ENCODE results near the gene RHBG.
A peak's percentile ranks its signal among the peaks of the same experiment; 100 is the strongest.

RHBG gene

DNA sequence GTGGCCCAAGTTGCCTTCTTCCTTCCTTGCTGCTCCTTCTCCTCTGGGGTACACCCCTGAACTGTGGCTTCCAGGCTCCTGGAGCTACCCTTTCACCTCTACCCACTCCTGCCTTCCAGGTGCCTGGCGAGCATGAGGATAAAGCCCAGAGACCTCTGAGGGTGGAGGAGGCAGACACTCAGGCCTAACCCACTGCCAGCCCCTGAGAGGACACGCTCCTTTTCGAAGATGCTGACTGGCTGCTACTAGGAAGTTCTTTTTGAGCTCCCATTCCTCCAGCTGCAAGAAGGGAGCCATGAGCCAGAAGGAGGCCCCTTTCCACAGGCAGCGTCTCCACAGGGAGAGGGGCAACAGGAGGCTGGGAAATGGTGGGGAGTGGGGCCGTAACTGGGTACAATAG is 15.6 kb downstream of the RHBG start:
- Histone ChIP-seq H3K4me3 (no peak overlapping the region), H3K9me3 (no peaks in the 10 kb centered on the region), H3K27ac (no peak overlapping the region), H3K27me3 (peaks cover 0 to 43% of the 10 kb centered on the region in 2 donors), H3K4me1 (peaks cover 0 to 9% (median 0%) of the 10 kb centered on the region in 4 donors), H3K36me3 (no peaks in the 10 kb centered on the region)
- TF ChIP-seq, protein P1, sequence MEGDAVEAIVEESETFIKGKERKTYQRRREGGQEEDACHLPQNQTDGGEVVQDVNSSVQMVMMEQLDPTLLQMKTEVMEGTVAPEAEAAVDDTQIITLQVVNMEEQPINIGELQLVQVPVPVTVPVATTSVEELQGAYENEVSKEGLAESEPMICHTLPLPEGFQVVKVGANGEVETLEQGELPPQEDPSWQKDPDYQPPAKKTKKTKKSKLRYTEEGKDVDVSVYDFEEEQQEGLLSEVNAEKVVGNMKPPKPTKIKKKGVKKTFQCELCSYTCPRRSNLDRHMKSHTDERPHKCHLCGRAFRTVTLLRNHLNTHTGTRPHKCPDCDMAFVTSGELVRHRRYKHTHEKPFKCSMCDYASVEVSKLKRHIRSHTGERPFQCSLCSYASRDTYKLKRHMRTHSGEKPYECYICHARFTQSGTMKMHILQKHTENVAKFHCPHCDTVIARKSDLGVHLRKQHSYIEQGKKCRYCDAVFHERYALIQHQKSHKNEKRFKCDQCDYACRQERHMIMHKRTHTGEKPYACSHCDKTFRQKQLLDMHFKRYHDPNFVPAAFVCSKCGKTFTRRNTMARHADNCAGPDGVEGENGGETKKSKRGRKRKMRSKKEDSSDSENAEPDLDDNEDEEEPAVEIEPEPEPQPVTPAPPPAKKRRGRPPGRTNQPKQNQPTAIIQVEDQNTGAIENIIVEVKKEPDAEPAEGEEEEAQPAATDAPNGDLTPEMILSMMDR (IDR thresholded peaks at IDR 0.05) = no peak
- no peak for DNase-seq
- intact Hi-C loops (cut with DNase I; ENCODE audit: low total_unique reads) = loop anchor here (2.0 to 5.0 kb wide), 3 partner anchors 60 to 273 kb away; no protein-coding TSS in a partner anchor

DNA sequence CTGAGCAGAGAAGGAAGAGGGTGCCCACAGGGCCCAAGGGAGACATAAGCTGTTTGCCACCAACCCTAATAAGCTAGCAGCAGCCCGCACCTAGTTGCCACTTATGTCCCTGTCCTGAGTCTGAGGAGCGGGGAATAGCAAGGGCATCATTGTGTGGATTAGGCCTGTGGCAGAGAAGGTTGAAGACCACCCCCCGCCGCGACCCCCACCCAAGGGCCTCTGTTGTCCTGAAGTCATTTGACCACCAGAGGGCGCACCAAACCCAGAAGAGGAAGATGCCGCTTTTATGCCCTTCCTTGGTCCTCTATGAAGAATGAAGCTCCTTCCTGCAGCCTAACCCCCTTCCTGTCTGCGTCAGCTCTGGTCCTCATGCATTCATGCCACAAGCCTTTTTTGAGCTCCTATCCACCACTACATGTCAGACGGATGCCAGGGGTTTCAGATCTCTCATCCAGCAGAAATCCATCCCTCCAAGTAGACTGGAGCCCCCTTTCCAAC is 16.6 kb downstream of the RHBG start:
- no peaks in the 10 kb centered on the region for H3K9me3 ChIP-seq
- intact Hi-C loops (cut with DNase I; ENCODE audit: low total_unique reads) = loop anchor here (2.0 to 5.0 kb wide), 3 partner anchors 59 to 272 kb away; no protein-coding TSS in a partner anchor
- TF ChIP-seq, protein P1 (IDR thresholded peaks at IDR 0.05) = peak; percentile 86 to 93
- H3K27me3 ChIP-seq = peaks cover 0 to 52% of the 10 kb centered on the region in 2 donors
- H3K4me1 ChIP-seq = peaks cover 0 to 9% (median 0%) of the 10 kb centered on the region in 4 donors
- no peak overlapping the region for H3K27ac ChIP-seq
- H3K4me3 ChIP-seq = no peak overlapping the region
- H3K36me3 ChIP-seq = no peaks in the 10 kb centered on the region
- peak in 1 of 2 donors; percentile 57 for DNase-seq

DNA sequence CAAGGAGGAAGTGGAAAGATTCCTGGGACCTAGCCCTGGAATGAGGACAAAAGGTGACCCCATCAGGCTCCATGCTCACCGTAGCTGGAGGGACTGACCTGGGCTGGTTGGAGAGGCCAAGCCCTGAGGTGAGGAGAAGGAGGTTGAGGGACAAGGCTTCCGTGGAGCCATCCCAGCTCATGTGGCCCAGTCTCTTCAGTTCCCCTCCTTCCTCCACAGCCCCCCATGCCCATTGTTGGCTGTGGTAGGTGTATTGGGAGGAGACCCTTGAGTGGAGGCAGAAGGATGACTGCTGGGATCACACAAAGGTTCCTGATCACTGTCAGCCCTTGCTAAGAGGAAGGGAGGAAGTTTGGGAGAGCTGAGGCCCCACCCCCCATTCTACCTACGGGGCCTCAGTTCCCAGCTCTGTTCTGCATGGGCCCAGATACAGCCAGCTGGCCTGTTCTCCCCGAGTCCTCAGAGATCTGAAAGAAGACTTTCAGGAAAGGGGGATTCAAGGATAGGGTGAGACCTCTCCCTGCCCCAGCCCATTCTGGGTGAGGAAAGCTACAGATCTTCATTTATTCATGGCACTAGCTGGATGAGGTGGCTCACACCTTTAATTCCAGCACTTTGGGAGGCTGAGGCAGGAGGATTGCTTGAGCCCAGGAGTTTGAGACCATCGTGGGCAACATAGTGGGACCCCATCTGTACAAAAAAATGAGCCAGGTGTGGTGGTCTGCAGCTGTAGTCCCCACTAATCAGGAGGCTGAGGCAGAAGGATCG is 17.3 kb downstream of the RHBG start:
- Histone ChIP-seq H3K4me1 (peaks cover 0 to 9% (median 0%) of the 10 kb centered on the region in 4 donors), H3K27me3 (peaks cover 0 to 60% of the 10 kb centered on the region in 2 donors), H3K9me3 (no peaks in the 10 kb centered on the region), H3K36me3 (no peaks in the 10 kb centered on the region), H3K27ac (no peak overlapping the region), H3K4me3 (no peak overlapping the region)
- intact Hi-C loops (cut with DNase I; ENCODE audit: low total_unique reads) = loop anchor here (5.0 kb wide), 2 partner anchors 221 to 271 kb away; no protein-coding TSS in a partner anchor
- TF ChIP-seq, protein P1 (IDR thresholded peaks at IDR 0.05) = no peak
- DNase-seq = no peak

DNA sequence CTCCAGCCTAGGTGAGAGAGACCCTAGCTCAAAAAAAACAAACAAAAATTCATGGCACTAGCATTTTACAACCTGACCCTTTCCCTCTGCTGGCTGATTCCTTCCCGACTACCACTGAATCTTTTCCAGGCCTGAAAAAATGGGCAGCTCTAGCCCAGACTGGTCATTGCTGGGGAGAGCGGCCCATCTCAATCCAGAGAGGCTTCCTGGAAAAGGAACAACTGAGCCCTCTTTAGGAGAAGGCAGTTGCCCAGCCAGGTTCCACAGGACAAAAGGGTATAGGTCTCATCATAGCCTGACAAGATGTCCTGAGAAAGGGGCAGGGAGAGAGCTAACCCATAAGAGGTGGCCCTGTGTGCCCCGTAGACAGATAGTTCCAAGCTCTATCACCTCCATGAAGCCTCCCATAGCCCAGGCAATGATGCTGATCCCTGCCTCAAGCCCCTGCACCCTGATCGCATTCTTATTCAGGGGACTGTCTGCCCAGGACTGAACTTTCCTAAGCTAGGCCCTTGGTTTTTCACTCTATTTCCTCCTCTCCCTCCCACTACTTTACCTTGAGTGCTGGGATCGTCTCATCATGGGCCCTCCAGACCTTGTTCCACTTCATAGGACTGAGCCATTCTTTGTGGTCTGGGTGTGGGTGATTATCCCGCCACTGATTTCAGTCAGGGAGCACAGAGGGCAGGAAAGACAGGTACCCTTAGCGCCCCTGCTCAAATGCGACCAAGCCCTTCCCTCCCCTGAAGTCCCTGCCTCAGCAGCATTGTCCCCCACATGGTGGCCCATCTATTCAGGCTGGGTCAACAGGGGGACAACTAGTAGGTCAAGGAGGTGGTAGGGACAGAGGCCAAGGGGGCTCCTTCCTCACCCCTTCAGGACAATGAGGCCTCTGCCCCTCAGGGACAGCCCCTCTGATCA is 18.2 kb downstream of the RHBG start:
- Histone ChIP-seq H3K4me3 (no peak overlapping the region), H3K4me1 (peaks cover 0 to 9% (median 0%) of the 10 kb centered on the region in 4 donors), H3K27ac (no peak overlapping the region), H3K9me3 (no peaks in the 10 kb centered on the region), H3K36me3 (no peaks in the 10 kb centered on the region), H3K27me3 (peaks cover 0 to 67% of the 10 kb centered on the region in 2 donors)
- TF ChIP-seq, protein P1 (IDR thresholded peaks at IDR 0.05) = no peak
- intact Hi-C loops (cut with DNase I; ENCODE audit: low total_unique reads) = loop anchor here (5.0 kb wide), 2 partner anchors 220 to 270 kb away; no protein-coding TSS in a partner anchor
- no peak for DNase-seq

DNA sequence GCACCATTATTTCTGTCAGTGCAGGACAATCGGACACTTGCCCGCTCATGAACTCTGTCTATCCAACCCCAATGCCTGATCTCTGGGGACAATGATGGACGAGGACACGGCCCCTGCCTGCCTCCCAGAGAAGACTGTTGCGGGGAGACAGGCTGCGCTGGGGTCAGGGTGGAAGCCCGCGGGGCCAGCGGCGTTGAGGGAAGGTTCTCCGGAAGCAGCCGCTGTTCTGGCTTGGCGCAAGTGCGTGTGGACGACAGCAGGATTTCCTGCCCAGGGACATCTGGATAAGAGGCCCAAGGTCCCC is 18.8 kb downstream of the RHBG start:
- DNase-seq = no peak
- Histone ChIP-seq H3K36me3 (no peaks in the 10 kb centered on the region), H3K4me3 (no peak overlapping the region), H3K27me3 (peaks cover 0 to 72% of the 10 kb centered on the region in 2 donors), H3K27ac (no peak overlapping the region), H3K4me1 (peaks cover 0 to 9% (median 0%) of the 10 kb centered on the region in 4 donors), H3K9me3 (no peaks in the 10 kb centered on the region)
- TF ChIP-seq, protein P1 (IDR thresholded peaks at IDR 0.05) = no peak
- intact Hi-C loops (cut with DNase I; ENCODE audit: low total_unique reads) = loop anchor here (5.0 kb wide), 2 partner anchors 219 to 269 kb away; no protein-coding TSS in a partner anchor

All from tibial artery (tissue), 4 donors.